HepG2 (cell line): ENCODE measurements around the gene ANKRD11. TPM values are rescaled to one million over a fixed set of nuclear protein-coding genes. Genes with fewer than 3 reads are reported as not detected.

ENCODE experiments used
- ATAC-seq: fragments of 200-7000 bp; cut with Tn5 transposase; 3 replicates; pipeline ENCODE4 v1.9.1; 2020; ENCODE audit warnings: mild to moderate bottlenecking, moderate library complexity
- BruUV-seq: library from RNA; stranded (reverse); fragments of 400-500 nt; replicated peaks from 2 replicates; lab custom pipeline; 2021; lab: Mats Ljungman, UMichigan
- CTCF ChIA-PET: fragments of 300-600 bp; formaldehyde crosslinking; extraction: SDS; loops from one replicate; lab custom pipeline; 2021; ENCODE audit warnings: low total read pairs, inconsistent platforms, low intra/inter-chr PET ratio; lab: Yijun Ruan, JAX
- POLR2A ChIA-PET: fragments of 350-600 bp; sonication (Branson Sonifier 250); formaldehyde crosslinking; loops from one replicate; lab custom pipeline; 2020; ENCODE audit warnings: antibody characterized with exemption, inconsistent platforms; lab: Yijun Ruan, JAX
- DNase-seq: peaks from one replicate; pipeline ENCODE4 v3.0.0-alpha.2; 2015; ENCODE audit warnings: low spot score
- FAIRE-seq: peaks from 3 replicates; lab custom pipeline; 2011; peaks lifted over from hg19 to GRCh38; lab: Jason Lieb, UNC
- H2AFZ ChIP-seq: one replicate; pipeline ENCODE4 v1.6.1; 2011; ENCODE audit warnings: low read length, inconsistent platforms
- H3K27ac ChIP-seq: fragments of 300-600 bp; 3 replicates; pipeline ENCODE4 v1.8.0; 2011; ENCODE audit warnings: mixed run types, mild to moderate bottlenecking, mixed read lengths, low read length, inconsistent platforms; ENCODE audit not compliant: insufficient read depth; ENCODE audit errors: extremely low read length
- H3K27me3 ChIP-seq, 2 experiments: fragments of 200-600 bp in 1 of 2; 2 replicates in 1 of 2; 3 replicates in 1 of 2; pipeline versions ENCODE4 v1.6.0 to v1.8.0; 2011; ENCODE audit warnings: low read length in 2 of 2, mild to moderate bottlenecking in 2 of 2, moderate library complexity in 2 of 2, inconsistent platforms in 1 of 2; ENCODE audit not compliant: insufficient read depth in 2 of 2, control insufficient read depth in 1 of 2
- H3K36me3 ChIP-seq, 2 experiments: fragments of 200-600 bp in 1 of 2; replicated peaks in 1 of 2; 2 replicates in 1 of 2; 3 replicates in 1 of 2; pipeline versions ENCODE4 v1.5.1 to v1.8.0; 2011; ENCODE audit warnings: low read length in 2 of 2, inconsistent platforms in 1 of 2; ENCODE audit not compliant: insufficient read depth in 2 of 2, control insufficient read depth in 1 of 2
- H3K4me1 ChIP-seq: 2 replicates; pipeline ENCODE4 v1.5.1; 2012; ENCODE audit warnings: low read length, inconsistent platforms; ENCODE audit not compliant: insufficient read depth
- H3K4me2 ChIP-seq: 2 replicates; pipeline ENCODE4 v1.6.0; 2011; ENCODE audit warnings: low read depth, low read length, inconsistent platforms
- H3K4me3 ChIP-seq, 3 experiments: fragments of 200-600 bp in 1 of 3; sonication (generic), shearing (Covaris generic) in 1 of 3; replicated peaks in 1 of 3; 2 replicates each; pipeline ENCODE4 v1.5.1; 2011 to 2016; ENCODE audit warnings: low read length in 3 of 3, inconsistent platforms in 2 of 3, low read depth in 2 of 3, mild to moderate bottlenecking in 2 of 3, control low read depth in 1 of 3, mixed read lengths in 1 of 3; ENCODE audit not compliant: insufficient read depth in 1 of 3
- H3K79me2 ChIP-seq: one replicate; pipeline ENCODE4 v1.6.1; 2011; ENCODE audit warnings: low read length, inconsistent platforms; ENCODE audit not compliant: insufficient read depth
- H3K9ac ChIP-seq: 2 replicates; pipeline ENCODE4 v1.6.0; 2011; ENCODE audit warnings: mild to moderate bottlenecking, low read depth, low read length, inconsistent platforms; ENCODE audit not compliant: insufficient read depth
- H3K9me3 ChIP-seq: 2 replicates; pipeline ENCODE4 v1.5.1; 2012; ENCODE audit warnings: mild to moderate bottlenecking, low read length
- H4K20me1 ChIP-seq: 2 replicates; pipeline ENCODE4 v1.6.0; 2011; ENCODE audit warnings: inconsistent platforms, mild to moderate bottlenecking, low read length, moderate library complexity; ENCODE audit not compliant: insufficient read depth
- AGO2 ChIP-seq: fragments of 200-400 bp; formaldehyde crosslinking; optimal IDR thresholded peaks from 2 replicates; pipeline ENCODE3; 2017; ENCODE audit warnings: mild to moderate bottlenecking, low read depth, low read length, moderate library complexity
- FOSL2 ChIP-seq: sonication (generic); formaldehyde crosslinking; IDR thresholded peaks from 2 replicates; pipeline ENCODE4 v1.4.0; 2020; ENCODE audit warnings: missing genetic modification reagents
- ZBTB38 ChIP-seq: sonication (generic); formaldehyde crosslinking; IDR thresholded peaks from 2 replicates; pipeline ENCODE4 v1.5.1; 2020; ENCODE audit warnings: mild to moderate bottlenecking, missing genetic modification reagents
- ZNF280B ChIP-seq: sonication (generic); formaldehyde crosslinking; IDR thresholded peaks from 2 replicates; pipeline ENCODE4 v1.5.0; 2020; ENCODE audit warnings: missing genetic modification reagents, mild to moderate bottlenecking, borderline replicate concordance
- ZNF629 ChIP-seq: sonication (generic); formaldehyde crosslinking; conservative IDR thresholded peaks from 2 replicates; pipeline ENCODE4 v1.5.0; 2020; ENCODE audit warnings: missing genetic modification reagents
- ZNF768 ChIP-seq: sonication (generic); formaldehyde crosslinking; IDR thresholded peaks from 2 replicates; pipeline ENCODE4 v1.4.0; 2020; ENCODE audit warnings: missing genetic modification reagents
- WGBS: methylation state at CpG from one replicate; pipeline ENCODE4 v1.1.6; 2017; ENCODE audit warnings: low lambda C conversion rate; 5-methylcytosine and 5-hydroxymethylcytosine counted together
- in situ Hi-C: cut with HindIII; loops from 2 replicates; pipeline ENCODE4 v1.10.0; 2017; ENCODE audit warnings: low pct_unique_long_range_greater_than_20kb; ENCODE audit not compliant: extremely low pct_ligation_motif_present
- intact Hi-C: fragments of 100-400 bp; cut with micrococcal nuclease; formaldehyde crosslinking; loops from one replicate; pipeline ENCODE4 v1.10.0; 2022; ENCODE audit not compliant: unreplicated experiment
- polyA plus RNA-seq, 8 experiments: library from polyadenylated mRNA; depleted of rRNA in 3 of 8; stranded (reverse) in 7 of 8; unstranded in 1 of 8; fragments of >200 nt; fragmentation: Illumina TruSeq in 4 of 8; extraction: Trizol in 4 of 8; gene quantifications; 2 replicates each; pipeline versions ENCODE4 v1.2.1 to v1.2.3, GENCODE V29; 2011 to 2016; ENCODE audit warnings: low read depth in 4 of 8, missing spikeins in 1 of 8, mixed read lengths in 1 of 8; ENCODE audit not compliant: insufficient read depth in 1 of 8
- total RNA-seq, 5 experiments: library from RNA; depleted of rRNA; stranded (reverse); fragments of >200 nt; fragmentation: Illumina TruSeq; extraction: Trizol; gene quantifications; 2 replicates each; pipeline ENCODE4 v1.2.3, GENCODE V29; 2016; ENCODE audit warnings: low read depth in 1 of 5
- TF ChIP-seq, protein P1 (sequence below): sonication (generic); formaldehyde crosslinking; IDR thresholded peaks from 2 replicates; pipeline ENCODE4 v1.8.0; 2022; ENCODE audit warnings: missing genetic modification reagents, mild to moderate bottlenecking, borderline replicate concordance

Gene ANKRD11
- total and polyA plus RNA-seq, 2 of the 13 experiments (the other 11 are each of a cell fraction or from before 2014, with no cell fraction given): 21.4 to 38.4 TPM

GRCh38 chr16:89343501-89344457 lies 146.6 kb downstream of the ANKRD11 start:
- no peak overlapping the region for H2AFZ ChIP-seq
- H3K27ac ChIP-seq: no peak overlapping the region
- DNase-seq: no peak

More at GRCh38 chr16:89343501-89344457, 146.6 kb downstream of the ANKRD11 start:
- ChIA-PET POLR2A (no interaction called here), CTCF (no interaction called here)
- intact Hi-C loops: no loop called here
- peaks cover 63% of the 10 kb centered on the region for H3K4me1 ChIP-seq
- no peaks in the 10 kb centered on the region for H3K27me3 ChIP-seq
- in situ Hi-C loops: no loop called here
- 93% methylated on average over 32 of the region's 36 CpGs for WGBS
- TF ChIP-seq FOSL2 (0 out of 2 replicates have a peak, but pooled peaks have one; percentile 21), ZNF280B (CRISPR knock-in tag) (peak; percentile 48; the same call in 1 of the 2 replicates), AGO2 (peak; percentile 53), ZNF629 (CRISPR knock-in tag) (peak; percentile 78), ZBTB38 (CRISPR knock-in tag) (peak; percentile 95), ZNF768 (CRISPR knock-in tag) (no peak)
- TF ChIP-seq, protein P1, sequence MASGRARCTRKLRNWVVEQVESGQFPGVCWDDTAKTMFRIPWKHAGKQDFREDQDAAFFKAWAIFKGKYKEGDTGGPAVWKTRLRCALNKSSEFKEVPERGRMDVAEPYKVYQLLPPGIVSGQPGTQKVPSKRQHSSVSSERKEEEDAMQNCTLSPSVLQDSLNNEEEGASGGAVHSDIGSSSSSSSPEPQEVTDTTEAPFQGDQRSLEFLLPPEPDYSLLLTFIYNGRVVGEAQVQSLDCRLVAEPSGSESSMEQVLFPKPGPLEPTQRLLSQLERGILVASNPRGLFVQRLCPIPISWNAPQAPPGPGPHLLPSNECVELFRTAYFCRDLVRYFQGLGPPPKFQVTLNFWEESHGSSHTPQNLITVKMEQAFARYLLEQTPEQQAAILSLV (CRISPR knock-in tag): no peak
- peaks cover 0 to 5% of the 10 kb centered on the region in 2 experiments; a peak in 2 of 5 replicates for H3K36me3 ChIP-seq
- H3K9me3 ChIP-seq: no peaks in the 10 kb centered on the region
- FAIRE-seq (no peak), ATAC-seq (no peak)
- H3K4me3 ChIP-seq: no peak overlapping the region
- H4K20me1 ChIP-seq: peaks cover 97% of the 10 kb centered on the region
- H3K79me2 ChIP-seq: peaks cover 99% of the 10 kb centered on the region
- no peak overlapping the region for H3K4me2 ChIP-seq
- BruUV-seq: no TSS peak
- no peak overlapping the region for H3K9ac ChIP-seq
